Uterus (tissue), 4 donors: ENCODE measurements around the gene ANKH. TPM values are rescaled to one million over a fixed set of nuclear protein-coding genes. Genes with fewer than 3 reads are reported as not detected.

Experiments used
- DNase-seq, 2 donors: peaks; one replicate each; pipeline ENCODE4 v3.0.0-alpha.2; 2019 to 2020
- H3K27ac ChIP-seq, 2 donors: fragments of 200-600 bp; sonication (generic); 1 replicate in 1 of 2; 2 replicates in 1 of 2; pipeline ENCODE4 v1.5.1; 2016 to 2018
- H3K27me3 ChIP-seq, 2 donors: fragments of 200-600 bp; sonication (generic); one replicate each; pipeline ENCODE4 v1.5.1; 2018 to 2019; ENCODE audit warnings: control low read depth in 1 of 2
- H3K36me3 ChIP-seq, 2 donors: fragments of 200-600 bp; sonication (generic); one replicate each; pipeline ENCODE4 v1.5.1; 2019; ENCODE audit warnings: control low read depth in 1 of 2
- H3K4me1 ChIP-seq, 2 donors: fragments of 200-600 bp; sonication (generic); one replicate each; pipeline ENCODE4 v1.5.1; 2018 to 2019; ENCODE audit warnings: control low read depth in 1 of 2
- H3K4me3 ChIP-seq, 2 donors: fragments of 200-600 bp; sonication (generic); 1 replicate in 1 of 2; 2 replicates in 1 of 2; pipeline ENCODE4 v1.5.1; 2018 to 2019; ENCODE audit warnings: mild to moderate bottlenecking in 1 of 2
- H3K9me3 ChIP-seq, 2 donors: fragments of 200-600 bp; sonication (generic); one replicate each; pipeline ENCODE4 v1.5.1; 2019; ENCODE audit warnings: control low read depth in 1 of 2
- CTCF ChIP-seq, 4 experiments: fragments of 200-600 bp in 2 of 4; fragments of 450-650 bp in 2 of 4; sonication (generic) in 2 of 4; IDR thresholded peaks; one replicate each; pipeline ENCODE4 v1.5.1; 2016 to 2019; ENCODE audit warnings: antibody characterized with exemption in 4 of 4, mild to moderate bottlenecking in 2 of 4, moderate library complexity in 1 of 4
- POLR2A ChIP-seq, 2 donors: fragments of 450-650 bp; IDR thresholded peaks; one replicate each; pipeline ENCODE4 v1.6.1; 2016; ENCODE audit warnings: antibody characterized with exemption in 2 of 2, mild to moderate bottlenecking in 1 of 2, moderate library complexity in 1 of 2
- intact Hi-C: fragments of 100-400 bp; cut with DNase I; formaldehyde crosslinking; loops from one replicate; pipeline ENCODE4 v1.15.1; 2023; ENCODE audit warnings: low total_unique reads
- total RNA-seq, 4 donors: library from RNA; depleted of rRNA in 3 of 4; stranded (reverse); fragments of >200 nt in 3 of 4; gene quantifications; one replicate each; pipeline versions ENCODE4 v1.1.0 to v1.2.4, GENCODE V29; 2014 to 2023
- donor health status: DM: yes; HTN: yes; CAD: no.

ANKH gene
- total RNA-seq, 4 donors from 2014 or later, result 2.9 to 47.7 (median 26.9) TPM

- Histone ChIP-seq H3K4me3 (no peak overlapping the region), H3K27me3 (no peaks in the 10 kb centered on the region), H3K4me1 (no peaks in the 10 kb centered on the region), H3K27ac (no peak overlapping the region), H3K9me3 (no peaks in the 10 kb centered on the region), H3K36me3 (no peaks in the 10 kb centered on the region)
- intact Hi-C loops, result no loop called here
- no peak for DNase-seq
- TF ChIP-seq CTCF (IDR thresholded peaks at IDR 0.05) (no peak), POLR2A (IDR thresholded peaks at IDR 0.05) (no peak)
Observed at GRCh38 chr5:14812166-14812565, 59.4 kb downstream of the ANKH start.

GRCh38 chr5:14810928-14811572 lies 60.5 kb downstream of the ANKH start:
- H3K4me3 ChIP-seq, result no peak overlapping the region
- H3K27ac ChIP-seq, result no peak overlapping the region
- no peaks in the 10 kb centered on the region for H3K9me3 ChIP-seq
- no peak for DNase-seq
- intact Hi-C loops, result no loop called here
- no peaks in the 10 kb centered on the region for H3K4me1 ChIP-seq
- no peaks in the 10 kb centered on the region for H3K27me3 ChIP-seq
- TF ChIP-seq POLR2A (IDR thresholded peaks at IDR 0.05), result no peak
- no peaks in the 10 kb centered on the region for H3K36me3 ChIP-seq

GRCh38 chr5:14810282-14810681 lies 61.3 kb downstream of the ANKH start:
- Histone ChIP-seq H3K36me3 (no peaks in the 10 kb centered on the region), H3K27ac (no peak overlapping the region), H3K4me3 (no peak overlapping the region), H3K9me3 (no peaks in the 10 kb centered on the region), H3K4me1 (no peaks in the 10 kb centered on the region), H3K27me3 (no peaks in the 10 kb centered on the region)
- TF ChIP-seq POLR2A (IDR thresholded peaks at IDR 0.05), result no peak
- no peak for TF ChIP-seq CTCF (IDR thresholded peaks at IDR 0.05)
- intact Hi-C loops, result no loop called here
- DNase-seq, result no peak

- Histone ChIP-seq H3K36me3 (no peaks in the 10 kb centered on the region), H3K4me1 (no peaks in the 10 kb centered on the region), H3K9me3 (no peaks in the 10 kb centered on the region), H3K27ac (no peak overlapping the region), H3K4me3 (no peak overlapping the region), H3K27me3 (no peaks in the 10 kb centered on the region)
- intact Hi-C loops, result no loop called here
- no peak for DNase-seq
- TF ChIP-seq CTCF (IDR thresholded peaks at IDR 0.05) (no peak), POLR2A (IDR thresholded peaks at IDR 0.05) (no peak)
Observed at GRCh38 chr5:14809369-14810155, 62.0 kb downstream of the ANKH start.

- Histone ChIP-seq H3K27me3 (no peaks in the 10 kb centered on the region), H3K27ac (no peak overlapping the region), H3K4me3 (no peak overlapping the region), H3K9me3 (no peaks in the 10 kb centered on the region), H3K4me1 (no peaks in the 10 kb centered on the region), H3K36me3 (no peaks in the 10 kb centered on the region)
- intact Hi-C loops, result no loop called here
- TF ChIP-seq POLR2A (IDR thresholded peaks at IDR 0.05) (no peak), CTCF (IDR thresholded peaks at IDR 0.05) (no peak)
- DNase-seq, result no peak
Observed at GRCh38 chr5:14807471-14807870, 64.1 kb downstream of the ANKH start.
